Glomerular visceral epithelial cell (primary cell): ENCODE measurements around the gene JRKL.
A peak's percentile ranks its signal among the peaks of the same experiment; 100 is the strongest.
"Not testable (repeated sequence)": the region's sequence is repeated elsewhere in the genome, so short reads cannot be mapped to it uniquely, and the experiment has no call there.

ENCODE experiments used
- DNase-seq: peaks from one replicate; pipeline ENCODE4 v3.0.0-alpha.2; 2016; ENCODE audit errors: extremely low spot score

JRKL gene

DNA sequence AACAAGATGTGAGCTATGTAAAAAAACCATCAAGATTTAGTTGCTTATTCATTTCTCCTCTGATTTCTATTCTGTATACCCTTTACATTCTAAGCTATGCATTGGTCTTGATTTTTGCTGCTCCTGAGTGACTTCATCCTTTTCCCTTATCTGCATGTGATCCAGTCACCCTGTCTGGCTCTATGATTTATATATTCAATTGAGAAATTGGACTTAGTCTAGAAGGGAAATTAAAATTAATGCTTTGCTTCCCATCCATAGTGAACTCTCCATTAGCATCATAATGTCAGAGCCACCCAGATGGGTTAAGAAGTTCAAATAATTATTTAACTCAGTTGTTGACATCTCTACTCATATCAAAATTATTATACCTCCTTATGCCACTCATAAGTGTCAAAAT is 5.0 kb downstream of the JRKL start:
- no peak for DNase-seq

DNA sequence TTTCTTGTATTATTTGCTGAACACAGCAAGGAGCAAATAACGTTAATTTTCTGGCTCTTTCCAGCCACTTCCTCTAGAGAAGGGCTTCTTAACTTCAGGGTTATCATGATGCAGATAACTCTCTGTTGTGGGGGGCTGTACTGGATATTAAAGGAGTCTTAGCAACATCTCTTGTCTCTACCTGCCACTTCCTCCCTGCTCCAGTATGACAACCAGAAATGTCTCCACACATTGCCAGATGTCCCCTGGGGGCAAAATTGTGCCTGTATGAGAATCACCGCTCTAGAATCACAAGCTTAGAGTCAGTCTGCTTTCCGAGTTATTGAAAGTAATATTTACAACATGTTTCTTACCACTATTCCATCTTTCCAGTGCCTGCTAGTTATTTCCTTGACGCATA is 6.8 kb downstream of the JRKL start:
- DNase-seq: no peak

DNA sequence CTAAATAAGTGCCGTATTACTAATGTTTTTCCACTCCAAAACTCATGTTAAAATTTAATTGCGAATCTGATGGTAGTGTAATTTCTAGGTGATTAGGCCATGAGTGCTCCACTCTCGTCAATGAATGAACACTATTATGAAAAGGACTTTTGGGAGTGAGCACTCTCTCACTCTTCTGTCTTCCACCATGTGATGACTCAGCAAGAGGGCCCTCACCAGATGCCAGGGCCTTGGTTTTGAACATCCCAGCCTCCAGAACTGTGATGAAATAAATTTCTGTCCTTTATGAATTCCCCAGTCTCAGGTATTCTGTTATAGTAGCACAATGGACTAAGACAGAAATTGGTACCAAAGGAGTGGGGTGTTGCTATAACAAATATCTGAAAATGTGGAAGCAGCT is 8.1 kb downstream of the JRKL start:
- no peak for DNase-seq

DNA sequence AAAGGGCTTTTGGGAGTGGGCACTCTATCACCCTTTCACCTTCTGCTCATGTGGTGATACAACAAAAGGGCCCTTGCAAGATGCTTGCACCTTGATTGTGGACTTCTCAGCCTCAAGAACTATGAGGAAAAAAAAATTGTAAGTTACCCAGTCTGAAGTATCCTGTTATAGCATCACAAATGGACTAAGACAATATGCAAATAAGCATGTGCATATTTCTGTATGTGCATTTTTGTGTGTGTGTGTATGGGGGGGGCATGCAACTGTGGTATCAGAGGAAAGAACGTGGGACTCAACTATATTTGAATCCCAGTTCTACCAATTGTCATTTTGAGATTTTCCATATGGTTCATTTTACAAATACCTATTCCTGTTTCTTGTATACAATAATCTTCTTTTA is 10.9 kb downstream of the JRKL start:
- no peak for DNase-seq

- DNase-seq: not testable (repeated sequence)
These were observed 21.6 kb downstream of the JRKL start for GRCh38 chr11:96411412-96411811.

- DNase-seq: peak; percentile 5
These were observed 23.1 kb downstream of the JRKL start for GRCh38 chr11:96412761-96413381.

- no peak for DNase-seq
These were observed 23.6 kb downstream of the JRKL start for GRCh38 chr11:96413408-96413807.

DNA sequence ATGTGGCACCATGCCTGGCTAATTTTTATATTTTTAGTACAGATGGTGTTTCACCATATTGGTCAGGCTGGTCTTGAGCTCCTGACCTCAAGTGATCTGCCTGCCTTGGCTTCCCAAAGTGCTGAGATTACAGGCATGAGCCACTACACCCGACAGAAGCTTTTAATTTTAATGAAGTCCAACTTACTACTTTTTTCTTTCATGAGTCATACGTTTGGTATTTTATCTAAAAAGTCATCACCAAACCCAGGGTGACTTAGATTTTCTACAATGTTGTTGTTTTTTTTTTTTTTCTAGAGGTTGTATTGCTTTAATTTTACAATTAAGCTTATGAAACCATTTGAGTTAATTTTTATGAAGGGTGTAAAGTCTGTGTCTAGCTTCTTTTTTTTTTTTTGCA is 34.9 kb downstream of the JRKL start:
- DNase-seq: no peak

- no peak for DNase-seq
These were observed 40.9 kb downstream of the JRKL start for GRCh38 chr11:96430668-96431067.

DNA sequence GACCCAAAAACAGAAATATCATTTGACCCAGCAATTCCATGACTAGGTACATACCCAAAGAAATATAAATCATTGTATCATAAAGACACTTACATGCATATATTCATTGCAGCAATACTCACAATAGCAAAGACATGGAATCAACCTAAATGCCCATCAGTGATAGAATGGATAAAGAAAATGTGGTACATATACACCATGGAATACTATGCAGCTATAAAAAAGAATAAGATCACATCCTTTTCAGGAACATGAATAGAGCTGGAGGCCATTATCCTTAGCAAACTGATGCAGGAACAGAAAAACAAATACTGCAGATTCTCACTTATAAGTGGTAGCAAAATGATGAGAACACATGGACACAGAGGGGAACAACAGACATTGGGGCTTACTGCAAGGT is 42.8 kb downstream of the JRKL start:
- DNase-seq: not testable (repeated sequence)
